Measurements from ENCODE around the gene OR10K1. TPM values are rescaled to one million over a fixed set of nuclear protein-coding genes. Genes with fewer than 3 reads are reported as not detected.

Gene OR10K1
- total RNA-seq, 4 donors from 2014 or later, result not detected

- WGBS, result 73% methylated on average over 3 of the region's 3 CpGs
- Histone ChIP-seq H3K27ac (replicated peaks in 1 of 4) (no peak overlapping the region), H3K9me3 (no peaks in the 10 kb centered on the region), H3K27me3 (no peaks in the 10 kb centered on the region), H3K4me1 (no peaks in the 10 kb centered on the region), H3K4me3 (no peak overlapping the region), H3K36me3 (no peaks in the 10 kb centered on the region)
- intact Hi-C loops (cut with DNase I), result no loop called here
- TF ChIP-seq CTCF (IDR thresholded peaks at IDR 0.05) (no peak), EP300 (IDR thresholded peaks at IDR 0.05) (no peak), POLR2AphosphoS5 (IDR thresholded peaks at IDR 0.05) (no peak), POLR2A (IDR thresholded peaks at IDR 0.05; ENCODE audit: low read depth) (no peak)
- DNase-seq (ENCODE audit: extremely low spot score), result no peak
These were observed 31.4 kb downstream of the OR10K1 start for GRCh38 chr1:158493054-158493453.

- Histone ChIP-seq H3K36me3 (no peaks in the 10 kb centered on the region), H3K27ac (replicated peaks in 1 of 4) (no peak overlapping the region), H3K4me1 (no peaks in the 10 kb centered on the region), H3K4me3 (no peak overlapping the region), H3K9me3 (no peaks in the 10 kb centered on the region), H3K27me3 (no peaks in the 10 kb centered on the region)
- no peak for DNase-seq (ENCODE audit: extremely low spot score)
- TF ChIP-seq POLR2AphosphoS5 (IDR thresholded peaks at IDR 0.05) (no peak), EP300 (IDR thresholded peaks at IDR 0.05) (no peak), CTCF (IDR thresholded peaks at IDR 0.05) (no peak), POLR2A (IDR thresholded peaks at IDR 0.05; ENCODE audit: low read depth) (no peak)
- intact Hi-C loops (cut with DNase I), result no loop called here
- WGBS, result 22% methylated on average over 2 of the region's 2 CpGs
These were observed 33.2 kb downstream of the OR10K1 start for GRCh38 chr1:158494796-158495195.

- no peak for DNase-seq (ENCODE audit: extremely low spot score)
- H3K27ac ChIP-seq (replicated peaks in 1 of 4), result no peak overlapping the region
- no peak for TF ChIP-seq EP300 (IDR thresholded peaks at IDR 0.05)
- TF ChIP-seq CTCF (IDR thresholded peaks at IDR 0.05), result peak in 1 of 3 experiments; percentile 7
- no peak for TF ChIP-seq POLR2A (IDR thresholded peaks at IDR 0.05; ENCODE audit: low read depth)
- WGBS, result 29% methylated on average over 2 of the region's 2 CpGs
- H3K4me1 ChIP-seq, result no peaks in the 10 kb centered on the region
- H3K36me3 ChIP-seq, result no peaks in the 10 kb centered on the region
- no peak overlapping the region for H3K4me3 ChIP-seq
- intact Hi-C loops (cut with DNase I), result no loop called here
- H3K9me3 ChIP-seq, result no peaks in the 10 kb centered on the region
- H3K27me3 ChIP-seq, result peaks cover 0 to 5% (median 0%) of the 10 kb centered on the region in 4 donors
These were observed 34.7 kb downstream of the OR10K1 start for GRCh38 chr1:158496374-158496773.

GRCh38 chr1:158506369-158506987 is 44.8 kb downstream of the OR10K1 start:
- 67% methylated on average over 1 of the region's 1 CpG for WGBS
- intact Hi-C loops (cut with DNase I), result no loop called here
- Histone ChIP-seq H3K9me3 (peaks cover 0 to 8% (median 2%) of the 10 kb centered on the region in 4 donors), H3K36me3 (no peaks in the 10 kb centered on the region), H3K27me3 (no peaks in the 10 kb centered on the region), H3K4me3 (no peak overlapping the region), H3K27ac (replicated peaks in 1 of 4) (no peak overlapping the region), H3K4me1 (no peaks in the 10 kb centered on the region)
- DNase-seq (ENCODE audit: extremely low spot score), result no peak
- TF ChIP-seq CTCF (IDR thresholded peaks at IDR 0.05), result peak in 1 of 3 experiments; percentile 22
- no peak for TF ChIP-seq EP300 (IDR thresholded peaks at IDR 0.05)

- Histone ChIP-seq H3K4me1 (no peaks in the 10 kb centered on the region), H3K36me3 (no peaks in the 10 kb centered on the region), H3K4me3 (no peak overlapping the region), H3K27me3 (no peaks in the 10 kb centered on the region), H3K27ac (replicated peaks in 1 of 4) (no peak overlapping the region), H3K9me3 (peaks cover 0 to 8% (median 2%) of the 10 kb centered on the region in 4 donors)
- no peak for TF ChIP-seq POLR2A (IDR thresholded peaks at IDR 0.05; ENCODE audit: low read depth)
- TF ChIP-seq CTCF (IDR thresholded peaks at IDR 0.05), result no peak
- no peak for TF ChIP-seq EP300 (IDR thresholded peaks at IDR 0.05)
- TF ChIP-seq POLR2AphosphoS5 (IDR thresholded peaks at IDR 0.05), result no peak
- intact Hi-C loops (cut with DNase I), result no loop called here
- 93% methylated on average over 2 of the region's 2 CpGs for WGBS
- DNase-seq (ENCODE audit: extremely low spot score), result no peak
These were observed 45.9 kb downstream of the OR10K1 start for GRCh38 chr1:158507511-158507910.

Data from esophagus muscularis mucosa (tissue), 4 donors.